CMK (cell line): Measurements from ENCODE around the gene ZNF148.

Experiments
- DNase-seq: peaks from one replicate; pipeline ENCODE4 v3.0.0-alpha.2; 2010; ENCODE audit warnings: low read depth

ZNF148 gene

DNA sequence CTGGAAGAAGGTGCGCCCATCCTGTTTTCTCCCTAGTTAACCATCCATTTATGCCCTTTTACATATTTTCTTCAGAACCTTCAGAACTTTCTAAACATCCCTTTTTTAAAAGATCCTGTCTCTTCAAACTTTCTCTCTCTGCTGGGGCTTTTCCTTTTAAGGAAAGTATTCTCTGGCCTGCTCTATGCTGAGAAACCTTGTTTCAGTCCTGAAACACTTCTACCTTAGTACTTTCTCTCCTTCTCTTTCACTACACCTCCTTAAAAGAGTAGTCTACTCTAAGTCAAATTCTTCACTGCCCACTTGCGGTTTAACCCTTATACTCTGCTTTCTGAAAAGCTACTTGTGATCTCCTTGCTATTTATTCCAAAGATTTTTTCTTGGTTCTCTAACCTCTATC is 97.0 kb downstream of the ZNF148 start:
- no peak for DNase-seq

DNA sequence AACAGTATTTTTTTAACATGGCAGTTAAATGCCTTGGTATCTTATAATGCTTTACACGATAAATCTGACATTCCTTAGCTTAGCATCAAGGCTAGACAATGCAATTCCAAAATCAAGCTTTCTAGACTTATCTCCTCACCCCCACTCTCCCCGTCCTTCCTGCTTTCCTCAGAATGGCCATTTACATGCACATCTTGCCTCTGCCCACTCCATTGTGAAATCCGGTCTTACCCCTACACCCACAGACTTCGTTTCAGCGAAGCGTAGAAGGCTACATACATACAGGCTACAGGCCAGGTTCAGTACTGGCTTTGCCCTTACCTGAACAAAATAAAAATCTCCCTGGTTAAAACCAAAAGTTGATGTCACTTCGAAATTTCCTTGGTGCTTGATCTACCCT is 104.0 kb downstream of the ZNF148 start:
- DNase-seq: no peak

DNA sequence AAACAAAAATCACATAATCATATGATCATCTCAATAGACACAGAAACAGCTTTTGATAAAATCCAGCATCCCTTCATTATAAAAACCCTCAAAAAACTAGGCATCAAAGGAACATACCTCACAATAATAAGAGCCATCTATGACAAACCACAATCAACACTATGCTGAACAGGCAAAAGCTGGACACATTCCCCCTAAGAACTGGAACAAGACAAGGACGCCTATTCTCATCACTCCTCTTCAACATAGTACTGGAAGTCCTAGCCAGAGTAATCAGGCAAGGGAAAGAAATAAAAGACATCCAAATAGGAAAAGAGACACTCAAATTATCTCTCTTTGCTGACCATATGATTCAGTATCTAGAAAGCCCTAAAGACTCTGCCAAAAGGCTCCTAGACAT is 107.7 kb downstream of the ZNF148 start:
- no peak for DNase-seq

DNA sequence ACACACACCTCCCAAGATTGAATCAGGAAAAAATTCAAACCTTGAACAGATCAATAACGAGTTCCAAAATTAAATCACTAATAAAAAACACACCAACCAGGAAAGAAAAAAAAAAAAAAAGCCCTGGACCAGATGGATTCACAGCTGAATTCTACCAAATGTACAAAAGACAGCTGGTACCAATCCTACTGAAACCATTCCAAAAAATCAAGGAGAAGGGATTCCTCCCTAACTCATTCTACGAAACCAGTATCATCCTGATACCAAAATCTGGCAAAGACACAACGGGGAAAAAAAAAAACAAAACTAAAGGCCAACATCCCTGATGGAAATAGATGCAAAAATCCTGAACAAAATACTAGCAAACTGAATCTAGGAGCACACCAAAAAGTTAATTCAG is 108.2 kb downstream of the ZNF148 start:
- no peak for DNase-seq

DNA sequence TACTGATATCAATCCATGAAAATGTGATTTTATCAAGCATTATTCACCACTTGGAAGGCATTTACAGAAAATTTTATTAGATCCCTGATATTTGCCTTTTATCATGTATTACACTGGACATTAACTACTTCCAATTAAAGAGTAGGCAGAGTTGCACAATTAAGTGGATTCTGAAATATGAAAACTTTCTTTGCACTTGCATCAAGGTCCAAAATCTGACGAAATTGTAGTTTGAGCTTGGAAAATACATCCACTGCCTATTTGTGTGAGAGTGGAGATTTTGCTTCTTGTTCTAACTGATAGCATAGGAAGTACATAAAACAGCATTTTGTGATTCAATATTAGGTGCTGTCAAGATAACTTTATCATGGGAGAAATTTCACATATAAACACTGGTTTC is 113.0 kb downstream of the ZNF148 start:
- DNase-seq: no peak

DNA sequence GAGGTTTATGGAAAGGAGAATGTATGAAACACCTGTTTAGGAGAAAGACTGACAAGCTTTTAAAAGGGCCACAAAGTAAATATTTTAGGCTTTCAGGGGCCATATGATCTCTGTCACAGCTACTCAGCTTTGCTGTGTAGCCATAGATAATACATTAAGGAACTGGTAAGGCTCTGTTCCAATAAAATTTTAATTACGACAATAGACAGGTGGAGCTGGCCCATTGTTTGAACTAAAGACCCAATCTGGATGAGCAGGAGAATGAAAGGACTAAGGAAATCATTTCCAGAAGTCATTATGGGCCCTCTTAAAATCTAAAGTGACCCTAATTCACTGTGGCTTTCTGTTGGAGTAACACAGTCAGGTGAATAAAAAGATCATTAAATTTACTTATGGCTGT is 114.1 kb downstream of the ZNF148 start:
- DNase-seq: no peak

DNA sequence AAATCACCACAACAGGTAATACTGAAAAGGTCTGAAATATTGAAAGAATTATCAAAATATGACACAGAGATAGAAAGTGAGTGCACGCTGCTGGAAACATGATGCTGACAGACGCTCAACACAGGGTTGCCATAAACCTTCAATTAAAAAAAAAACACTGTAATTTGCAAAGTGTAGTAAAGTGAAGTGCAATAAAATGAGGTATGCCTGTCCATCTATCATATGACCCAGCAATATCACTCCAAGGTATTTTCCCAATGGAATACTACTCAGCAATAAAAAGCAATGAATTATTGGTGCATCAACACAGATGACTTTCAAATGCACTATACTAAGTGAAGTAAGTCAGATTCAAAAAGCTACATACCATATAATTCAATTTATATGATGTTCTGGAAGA is 115.0 kb downstream of the ZNF148 start:
- DNase-seq: no peak

DNA sequence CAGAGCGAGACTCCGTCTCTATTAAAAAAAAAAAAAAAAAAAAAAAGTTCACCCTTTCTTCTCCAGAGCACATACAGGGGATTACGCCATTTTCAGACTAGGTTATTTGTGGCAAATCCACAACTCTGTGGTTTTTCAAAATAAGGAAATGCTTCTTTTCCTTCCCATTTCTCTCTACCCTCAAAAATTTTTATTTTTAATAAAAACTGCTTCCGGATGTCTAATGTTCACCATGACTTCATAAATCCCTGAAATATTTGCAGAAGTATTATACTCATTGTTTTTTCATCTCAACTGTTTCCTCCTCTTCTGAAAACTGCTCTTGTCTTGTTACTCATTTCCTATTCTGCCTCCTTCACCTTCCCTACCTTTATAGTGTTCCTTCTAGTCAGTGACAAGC is 117.6 kb downstream of the ZNF148 start:
- DNase-seq: no peak

DNA sequence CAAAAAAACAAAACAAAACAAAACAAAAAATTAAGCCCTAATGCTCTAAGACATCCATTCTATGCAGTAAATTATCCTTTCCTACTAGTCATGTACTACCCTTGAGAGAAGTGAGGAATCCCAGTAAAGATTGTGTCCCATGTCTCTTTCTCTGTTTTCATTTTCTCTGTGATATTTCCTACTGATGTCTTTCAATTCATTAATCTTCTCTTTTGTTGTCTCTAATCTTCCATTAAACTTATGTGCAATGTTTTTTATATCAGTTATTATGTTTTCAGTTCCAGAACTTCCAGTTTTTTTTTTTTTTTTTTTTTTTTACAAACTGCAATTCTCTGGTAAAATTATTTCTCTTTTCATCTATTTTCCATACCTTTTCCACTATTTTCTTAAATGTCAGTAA is 118.5 kb downstream of the ZNF148 start:
- DNase-seq: no peak

DNA sequence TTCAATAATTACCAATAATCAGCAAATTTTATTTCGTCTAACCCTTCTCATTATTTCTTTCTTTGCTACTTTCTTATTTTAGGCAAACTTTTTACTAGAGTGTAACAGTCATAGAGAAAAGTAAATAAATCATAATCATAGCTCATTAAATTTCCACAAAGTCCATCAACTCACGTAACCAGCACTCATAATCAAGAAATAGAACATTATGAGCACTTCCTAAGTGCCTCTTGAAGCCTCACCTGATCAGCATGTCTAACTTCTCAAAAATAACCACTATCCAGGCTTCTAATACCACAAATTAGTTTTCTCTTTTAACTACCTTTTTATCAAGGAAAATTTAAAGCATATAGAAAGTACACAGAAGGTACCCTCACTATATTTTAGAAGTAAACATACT is 124.2 kb downstream of the ZNF148 start:
- no peak for DNase-seq

DNA sequence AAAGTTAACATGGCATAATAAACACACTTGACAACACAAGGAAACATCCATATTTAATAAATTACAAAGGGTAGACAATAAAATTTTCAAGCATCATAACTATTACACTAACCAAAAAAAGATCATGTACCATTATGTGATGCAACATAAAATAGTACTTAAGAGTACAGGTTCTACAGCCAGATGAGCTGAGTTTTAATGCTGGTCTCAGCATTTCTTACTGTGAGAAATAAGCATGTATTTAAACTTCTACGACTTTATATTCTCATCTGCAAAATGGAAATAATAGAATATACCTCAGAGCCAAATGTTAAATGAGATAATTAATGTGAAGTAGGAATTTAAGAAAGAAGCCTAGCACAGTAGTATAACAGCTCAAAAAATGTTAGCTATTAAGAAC is 128.9 kb downstream of the ZNF148 start:
- DNase-seq: no peak

DNA sequence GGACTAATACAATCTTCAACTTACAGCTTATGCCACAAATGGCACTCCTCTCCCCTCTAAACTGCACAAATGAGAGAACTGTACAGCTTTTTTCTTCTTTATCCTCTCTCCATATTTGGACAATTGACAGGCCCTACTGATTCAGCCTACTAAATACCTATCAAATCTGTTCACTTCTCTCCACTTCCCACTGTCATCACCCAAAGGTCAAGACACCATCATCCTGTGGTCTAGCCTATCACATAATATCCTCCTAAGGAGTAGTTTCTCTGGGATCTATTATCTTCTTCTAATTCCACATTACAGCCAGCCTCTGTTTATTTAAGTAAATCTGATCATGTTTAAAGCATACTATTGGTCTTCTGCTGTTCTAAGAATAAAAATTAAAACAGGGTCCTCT is 129.6 kb downstream of the ZNF148 start:
- no peak for DNase-seq

DNA sequence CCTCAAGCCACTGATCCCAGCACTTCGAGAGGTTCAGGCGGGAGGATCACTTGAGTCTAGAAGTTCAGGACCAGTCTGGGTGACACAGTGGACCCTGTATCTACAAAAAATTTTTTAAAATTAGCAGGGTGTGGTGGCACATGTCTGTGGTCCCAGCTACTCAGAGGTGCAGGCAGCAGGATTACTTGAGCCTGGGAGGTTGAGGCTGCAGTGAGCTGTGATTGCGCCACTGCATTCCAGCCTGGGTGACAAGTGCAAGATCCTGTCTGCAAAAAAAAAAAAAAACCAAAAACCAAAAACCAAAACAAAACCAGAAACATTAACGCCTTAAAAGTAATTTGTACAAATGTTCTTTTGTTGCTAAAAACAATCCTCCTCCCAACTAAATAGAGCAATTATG is 134.6 kb downstream of the ZNF148 start:
- no peak for DNase-seq

DNA sequence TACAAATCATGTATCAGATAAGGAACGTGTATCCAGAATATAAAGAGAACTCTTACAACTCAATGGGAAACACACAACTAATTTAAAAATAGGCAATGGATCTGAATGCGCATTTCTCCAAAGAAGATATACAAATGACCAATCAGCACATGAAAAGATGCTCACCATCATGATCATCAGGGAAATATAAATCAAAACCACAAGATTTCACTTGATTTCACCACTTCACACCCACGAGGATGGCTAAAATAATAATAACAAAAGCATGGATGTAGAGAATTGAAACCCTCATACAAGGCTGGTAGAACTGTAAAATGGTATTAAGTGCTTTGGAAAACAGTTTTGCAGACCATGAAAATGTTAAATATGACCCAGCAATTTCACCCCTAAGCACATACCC is 135.9 kb downstream of the ZNF148 start:
- no peak for DNase-seq

DNA sequence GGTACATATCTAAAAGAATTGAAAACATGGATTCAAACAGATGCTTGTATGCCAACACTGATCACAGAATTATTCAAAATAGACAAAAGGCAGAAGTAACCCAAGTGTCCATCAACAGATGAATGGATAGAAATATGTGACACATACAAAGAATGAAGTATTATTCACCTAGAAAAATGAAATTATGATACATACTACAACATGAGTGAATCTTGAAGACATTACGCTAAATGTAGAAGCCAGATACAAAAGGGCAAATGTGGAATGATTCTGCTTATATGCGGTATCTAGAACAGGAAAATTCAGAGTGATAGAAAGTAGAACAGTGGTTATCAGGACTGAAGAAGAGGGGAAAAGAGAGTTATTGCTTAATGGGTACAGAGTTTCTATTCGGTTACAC is 136.4 kb downstream of the ZNF148 start:
- no peak for DNase-seq

DNA sequence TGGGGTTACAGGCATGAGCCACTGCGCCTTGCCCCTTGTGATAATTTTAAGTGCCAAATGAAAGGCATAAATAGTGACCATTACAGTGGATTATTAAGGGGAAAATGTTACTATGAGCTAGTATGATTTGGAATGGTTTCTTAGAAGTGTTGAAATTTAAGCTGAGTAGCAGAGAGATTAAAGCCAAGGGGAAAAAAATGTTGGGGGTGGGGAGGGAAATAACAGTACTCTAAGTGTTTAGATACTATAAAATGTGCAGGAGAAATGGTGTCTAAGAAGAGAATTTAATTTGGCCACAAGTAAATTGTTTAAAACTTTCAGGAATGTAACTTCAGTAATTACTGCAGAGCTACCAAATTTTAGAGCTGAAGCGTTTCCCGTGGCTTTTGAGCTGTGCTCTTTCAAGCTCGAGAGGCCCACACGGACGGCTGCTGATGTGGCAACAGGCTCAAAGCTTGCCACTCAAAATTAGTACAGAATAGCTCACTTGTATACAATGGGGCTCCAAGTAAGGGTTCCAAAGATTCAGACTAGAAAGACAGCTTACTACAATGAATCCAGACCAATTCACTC is 138.7 kb downstream of the ZNF148 start:
- no peak for DNase-seq

DNA sequence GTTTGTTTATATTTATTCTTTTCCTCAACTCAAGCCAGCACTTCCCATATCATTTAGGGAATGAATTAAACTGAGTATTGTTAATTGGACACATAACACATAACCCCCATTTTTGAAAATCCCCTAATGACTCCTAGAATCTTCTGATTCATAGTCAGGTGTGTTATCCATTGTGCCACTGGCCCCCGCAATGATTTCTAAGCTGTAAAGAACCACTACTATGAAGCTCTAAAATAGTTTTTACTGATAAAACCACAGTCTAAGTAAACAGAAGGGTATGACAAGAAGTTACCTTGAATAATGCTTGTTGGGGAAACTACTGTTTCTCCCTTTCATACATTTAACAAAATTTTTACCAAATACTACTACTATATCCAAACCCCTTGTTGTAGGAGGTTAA is 140.3 kb downstream of the ZNF148 start:
- DNase-seq: no peak

DNA sequence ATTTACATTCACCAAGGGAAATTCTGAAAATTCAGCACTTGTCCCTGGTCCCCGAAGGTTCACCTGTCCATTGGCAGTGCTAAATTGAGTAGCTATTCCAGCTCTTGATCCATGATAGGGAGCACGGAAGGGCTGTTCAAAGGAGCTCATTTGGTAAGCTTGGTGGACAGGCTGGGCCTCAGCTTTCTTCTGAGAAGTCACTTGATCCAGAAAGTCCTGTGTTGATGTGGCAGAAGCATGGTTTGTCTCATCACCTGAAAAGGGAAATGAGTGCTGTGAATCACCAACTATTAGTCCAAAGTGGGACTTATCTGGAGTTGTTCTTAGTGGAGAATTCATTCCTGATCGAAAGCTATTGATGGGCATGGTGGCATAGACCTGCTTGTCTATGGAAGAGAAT is 142.7 kb downstream of the ZNF148 start:
- no peak for DNase-seq

DNA sequence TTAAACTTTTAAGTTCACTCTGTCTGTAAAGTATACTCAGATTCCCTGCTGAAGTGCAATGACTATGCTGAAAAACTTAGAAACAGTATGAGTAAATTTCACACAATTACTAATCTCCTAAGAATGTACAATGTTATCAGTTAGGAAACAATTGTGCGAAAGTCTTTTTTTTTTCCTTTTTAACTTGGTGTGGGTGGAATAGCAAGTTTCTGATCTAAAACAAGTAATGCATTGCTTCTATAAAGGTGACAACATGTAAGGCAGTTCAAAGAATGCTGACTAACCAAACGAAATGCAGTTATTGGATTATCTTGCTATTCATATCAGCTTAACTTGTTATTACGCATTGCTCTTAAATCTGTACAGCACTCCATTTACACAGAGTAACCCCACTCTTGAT is 143.2 kb downstream of the ZNF148 start:
- DNase-seq: no peak

DNA sequence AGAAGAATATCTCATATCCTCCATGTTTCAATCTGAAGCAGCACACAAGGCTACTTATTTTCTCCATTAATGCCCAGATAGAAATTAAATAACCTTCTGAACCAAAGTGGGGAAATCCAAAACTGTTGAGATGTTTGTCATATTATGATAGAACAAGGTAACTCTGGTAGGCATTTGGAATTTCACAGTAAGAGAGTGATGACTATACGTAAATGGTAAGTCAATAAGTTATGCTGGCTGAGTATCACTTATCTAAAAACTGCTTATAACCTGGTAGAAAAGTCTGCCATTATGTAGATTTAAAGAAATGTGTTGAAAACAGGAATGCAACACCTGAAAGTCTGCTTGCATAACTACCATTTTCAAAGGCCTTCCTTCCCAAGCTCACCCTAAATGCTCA is 145.4 kb downstream of the ZNF148 start:
- DNase-seq: no peak

DNA sequence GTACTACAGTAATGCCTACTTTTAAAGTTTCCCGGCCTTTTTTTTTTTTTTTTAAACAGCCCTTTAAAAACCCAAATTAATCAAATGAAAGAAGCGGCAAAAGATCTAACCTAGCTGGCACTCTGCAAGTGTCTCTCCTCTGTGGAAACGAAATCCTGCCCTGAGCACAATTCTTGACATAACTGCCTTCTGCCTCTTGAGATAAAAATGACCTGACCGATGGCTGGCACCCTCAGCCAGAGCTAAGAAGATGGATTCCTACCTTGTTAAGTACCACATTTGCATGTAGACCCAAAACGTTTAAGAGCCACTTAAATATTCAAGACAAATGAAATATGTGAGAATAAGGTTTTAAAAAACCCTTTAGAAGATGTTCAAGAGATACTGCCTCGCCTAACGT is 146.0 kb downstream of the ZNF148 start:
- no peak for DNase-seq

DNA sequence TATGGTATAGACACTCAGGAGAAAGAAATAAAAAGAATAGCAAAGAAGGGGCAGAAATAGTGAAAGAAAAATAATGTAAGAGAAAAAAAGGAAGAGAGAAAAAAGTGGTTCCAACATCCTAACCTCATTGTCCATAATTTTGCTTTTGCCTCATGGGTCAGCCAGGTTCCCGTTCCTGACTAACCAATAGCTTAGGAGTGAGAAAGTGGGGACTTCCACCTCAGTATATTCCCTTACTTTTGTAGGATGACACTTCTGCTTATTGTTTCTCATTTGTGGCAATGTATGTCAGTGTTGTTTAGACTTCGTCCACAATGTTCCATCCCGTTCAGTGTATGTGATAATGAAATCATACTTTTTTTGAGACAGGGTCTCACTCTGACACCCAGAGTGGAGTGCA is 153.3 kb downstream of the ZNF148 start:
- DNase-seq: no peak

DNA sequence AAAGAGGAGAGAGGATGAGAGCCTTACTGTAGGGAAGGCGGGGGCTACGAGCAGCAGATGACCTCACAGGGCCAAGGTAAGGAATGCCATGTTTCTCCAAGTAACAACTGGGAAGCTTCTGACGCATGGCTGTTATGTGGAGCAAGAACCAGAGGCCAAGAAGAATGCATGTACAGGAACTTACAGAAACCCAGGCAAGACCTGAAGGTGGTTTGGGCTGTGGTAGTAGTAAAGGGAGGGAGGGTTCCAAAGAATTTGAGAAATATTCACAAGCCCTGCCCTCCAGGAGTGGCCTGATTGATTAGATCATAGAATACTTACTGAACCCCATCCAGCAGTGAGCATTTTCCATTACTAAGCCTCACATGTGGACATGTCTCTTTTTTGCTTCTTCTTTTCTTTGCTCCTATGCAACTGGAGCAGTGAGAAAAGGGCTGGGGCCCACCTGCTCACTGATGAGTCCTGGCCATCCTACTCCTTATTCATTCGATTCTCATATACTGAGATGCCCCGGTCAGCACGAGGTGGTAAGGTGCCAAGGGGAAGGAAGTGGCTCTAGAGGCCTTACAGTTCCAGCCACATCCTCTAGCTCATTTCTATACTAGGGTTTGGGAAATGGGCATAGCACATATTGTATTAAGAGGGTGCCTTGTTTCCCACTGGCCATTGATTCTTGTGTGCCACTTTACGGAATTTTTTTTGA is 154.2 kb downstream of the ZNF148 start:
- DNase-seq: no peak

DNA sequence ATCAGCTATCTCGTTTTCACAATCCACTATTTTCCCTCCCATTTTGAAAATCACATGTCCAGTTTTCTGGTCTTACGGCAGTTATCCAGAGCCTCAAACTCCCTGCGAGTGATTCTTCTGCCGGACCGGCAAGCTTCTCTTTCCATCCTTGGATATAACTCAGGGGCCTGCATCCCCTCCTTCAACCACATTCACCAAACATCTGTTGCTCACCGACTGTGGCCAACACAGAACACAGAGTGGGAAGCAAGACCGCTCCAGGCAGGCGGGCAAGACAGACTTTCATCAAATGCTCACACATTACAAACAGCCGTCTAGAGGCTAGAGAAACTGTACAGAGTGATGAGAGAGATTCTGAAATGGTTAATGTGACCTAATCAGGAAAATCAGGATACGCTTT is 154.9 kb downstream of the ZNF148 start:
- no peak for DNase-seq
